Measurements from ENCODE around the gene GPR15. TPM values are rescaled to one million over a fixed set of nuclear protein-coding genes. Genes with fewer than 3 reads are reported as not detected.

Gene GPR15
- total RNA-seq, 2 experiments from 2014 or later, result 1.4 to 2.2 TPM

GRCh38 chr3:98500019-98500418 is 31.8 kb upstream of the GPR15 start:
- POLR2A ChIA-PET, result no interaction called here
- Mint-ChIP-seq H3K9me3 (no peaks in the 10 kb centered on the region), H3K27ac (no peak overlapping the region), H3K4me3 (no peak overlapping the region), H3K4me1 (ENCODE audit: low read depth) (peaks cover 16% of the 10 kb centered on the region), H3K36me3 (ENCODE audit: low read depth) (peaks cover 11% of the 10 kb centered on the region), H3K27me3 (no peaks in the 10 kb centered on the region)
- intact Hi-C loops (cut with micrococcal nuclease), result no loop called here
- TF ChIP-seq CTCF (IDR thresholded peaks at IDR 0.05), result no peak
- CTCF ChIA-PET, result interaction anchor here (0.7 to 1.2 kb wide), 2 partner anchors 10 to 102 kb away, joined by 3 read pairs; no protein-coding TSS in a partner anchor
- ATAC-seq, result no peak
- no peak for DNase-seq

GRCh38 chr3:98501270-98501669 is 30.5 kb upstream of the GPR15 start:
- Mint-ChIP-seq H3K36me3 (ENCODE audit: low read depth) (peaks cover 16% of the 10 kb centered on the region), H3K27me3 (no peaks in the 10 kb centered on the region), H3K9me3 (peaks cover 4% of the 10 kb centered on the region), H3K4me1 (ENCODE audit: low read depth) (peaks cover 16% of the 10 kb centered on the region), H3K27ac (no peak overlapping the region), H3K4me3 (no peak overlapping the region)
- CTCF ChIA-PET, result no interaction called here
- POLR2A ChIA-PET, result interaction anchor here (0.6 to 0.7 kb wide), 2 partner anchors 38 to 707 kb away, joined by 3 read pairs; no protein-coding TSS in a partner anchor
- DNase-seq (no peak), ATAC-seq (no peak)
- intact Hi-C loops (cut with micrococcal nuclease), result no loop called here
- no peak for TF ChIP-seq CTCF (IDR thresholded peaks at IDR 0.05)

GRCh38 chr3:98501863-98502576 is 29.8 kb upstream of the GPR15 start:
- peaks cover 16% of the 10 kb centered on the region for H3K4me1 Mint-ChIP-seq (ENCODE audit: low read depth)
- no peak for ATAC-seq
- ChIA-PET POLR2A (interaction anchor here (0.6 to 0.9 kb wide), 2 partner anchors 11 to 708 kb away, joined by 3 read pairs; no protein-coding TSS in a partner anchor), CTCF (no interaction called here)
- no peak for DNase-seq
- peaks cover 4% of the 10 kb centered on the region for H3K9me3 Mint-ChIP-seq
- H3K27ac Mint-ChIP-seq, result no peak overlapping the region
- H3K4me3 Mint-ChIP-seq, result no peak overlapping the region
- intact Hi-C loops (cut with micrococcal nuclease), result no loop called here
- no peak for TF ChIP-seq CTCF (IDR thresholded peaks at IDR 0.05)
- no peaks in the 10 kb centered on the region for H3K27me3 Mint-ChIP-seq
- peaks cover 22% of the 10 kb centered on the region for H3K36me3 Mint-ChIP-seq (ENCODE audit: low read depth)

GRCh38 chr3:98504539-98504938 is 27.2 kb upstream of the GPR15 start:
- no peak overlapping the region for H3K27ac Mint-ChIP-seq
- no peak for TF ChIP-seq CTCF (IDR thresholded peaks at IDR 0.05)
- H3K36me3 Mint-ChIP-seq (ENCODE audit: low read depth), result peaks cover 34% of the 10 kb centered on the region
- intact Hi-C loops (cut with micrococcal nuclease), result no loop called here
- peaks cover 4% of the 10 kb centered on the region for H3K9me3 Mint-ChIP-seq
- DNase-seq, result no peak
- H3K4me1 Mint-ChIP-seq (ENCODE audit: low read depth), result peaks cover 22% of the 10 kb centered on the region
- H3K27me3 Mint-ChIP-seq, result no peaks in the 10 kb centered on the region
- H3K4me3 Mint-ChIP-seq, result no peak overlapping the region
- no peak for ATAC-seq
- CTCF ChIA-PET, result interaction anchor here (1.1 to 1.3 kb wide), 2 partner anchors 69 to 92 kb away, joined by 4 read pairs; no protein-coding TSS in a partner anchor
- POLR2A ChIA-PET, result no interaction called here

- DNase-seq (no peak), ATAC-seq (no peak)
- intact Hi-C loops (cut with micrococcal nuclease), result no loop called here
- ChIA-PET CTCF (no interaction called here), POLR2A (interaction anchor here (0.7 to 0.8 kb wide), 2 partner anchors 10 to 13 kb away, joined by 3 read pairs; no protein-coding TSS in a partner anchor)
- no peak overlapping the region for H3K27ac Mint-ChIP-seq
- peaks cover 20% of the 10 kb centered on the region for H3K4me1 Mint-ChIP-seq (ENCODE audit: low read depth)
- no peaks in the 10 kb centered on the region for H3K27me3 Mint-ChIP-seq
- H3K36me3 Mint-ChIP-seq (ENCODE audit: low read depth), result peaks cover 56% of the 10 kb centered on the region
- H3K4me3 Mint-ChIP-seq, result no peak overlapping the region
- peaks cover 4% of the 10 kb centered on the region for H3K9me3 Mint-ChIP-seq
- no peak for TF ChIP-seq CTCF (IDR thresholded peaks at IDR 0.05)
Observed at GRCh38 chr3:98508582-98508981, 23.2 kb upstream of the GPR15 start.

All from activated CD8-positive, alpha-beta T cell treated with anti-CD3 and anti-CD28 coated beads for 36 hours (primary cell).